Coronary artery (tissue), 2 donors: ENCODE data around the gene VPS37C.

Source experiments
- DNase-seq: peaks from one replicate; pipeline ENCODE4 v3.0.0-alpha.2; 2017; ENCODE audit warnings: low spot score
- H3K27ac ChIP-seq, 2 donors: fragments of 200-600 bp; sonication (generic); one replicate each; pipeline ENCODE4 v1.5.1; 2016 to 2019
- H3K4me3 ChIP-seq: fragments of 200-600 bp; sonication (generic); 2 replicates; pipeline ENCODE4 v1.5.1; 2016; ENCODE audit warnings: mild to moderate bottlenecking, moderate library complexity
- TF ChIP-seq, protein P1 (sequence below): fragments of 200-600 bp; sonication (generic); IDR thresholded peaks from one replicate; pipeline ENCODE4 v1.5.1; 2019; ENCODE audit warnings: antibody characterized with exemption

Gene VPS37C

DNA sequence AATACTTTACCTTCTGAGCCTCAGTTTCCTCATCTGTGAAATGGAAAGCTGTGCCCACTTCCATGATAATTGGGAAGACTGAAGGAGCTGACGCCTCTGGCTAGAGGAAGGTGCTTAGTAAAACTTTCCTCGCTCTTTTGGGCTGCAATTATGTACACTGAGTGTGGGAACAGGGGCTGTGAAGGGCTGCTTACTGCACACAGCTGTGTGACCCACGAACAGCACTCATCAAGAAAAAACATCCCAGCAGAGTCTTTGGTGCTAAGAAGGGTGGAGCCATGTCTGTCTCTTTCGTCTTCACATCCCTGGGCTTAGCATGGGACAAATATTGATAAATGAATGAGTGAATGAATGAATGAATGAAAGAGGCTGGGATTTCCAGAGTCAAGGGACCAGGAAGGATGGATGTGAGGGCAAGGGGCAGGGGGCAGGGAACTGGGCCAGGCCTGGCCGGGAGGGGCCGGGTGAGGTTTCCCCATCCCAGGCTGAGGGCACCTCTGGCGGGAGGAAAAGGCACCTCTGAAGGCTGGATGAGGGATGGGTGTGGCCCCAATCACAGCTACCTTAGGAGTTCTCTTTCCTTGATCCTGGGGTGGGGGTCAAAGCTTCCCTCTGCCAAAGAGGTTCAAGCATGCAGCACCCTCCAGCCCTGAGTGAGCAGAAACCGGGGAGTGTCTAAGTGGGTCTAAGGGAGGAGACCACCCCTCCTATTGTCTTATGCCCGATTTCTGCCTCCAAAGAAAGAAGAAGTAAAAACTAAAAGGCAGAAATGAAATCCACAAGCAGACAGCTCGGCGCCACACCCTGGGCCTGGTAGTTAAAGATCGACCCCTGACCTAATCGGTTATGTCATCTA lies 68.1 kb downstream of the VPS37C start:
- Histone ChIP-seq H3K4me3 (no peak overlapping the region), H3K27ac (no peak overlapping the region)
- TF ChIP-seq, protein P1, sequence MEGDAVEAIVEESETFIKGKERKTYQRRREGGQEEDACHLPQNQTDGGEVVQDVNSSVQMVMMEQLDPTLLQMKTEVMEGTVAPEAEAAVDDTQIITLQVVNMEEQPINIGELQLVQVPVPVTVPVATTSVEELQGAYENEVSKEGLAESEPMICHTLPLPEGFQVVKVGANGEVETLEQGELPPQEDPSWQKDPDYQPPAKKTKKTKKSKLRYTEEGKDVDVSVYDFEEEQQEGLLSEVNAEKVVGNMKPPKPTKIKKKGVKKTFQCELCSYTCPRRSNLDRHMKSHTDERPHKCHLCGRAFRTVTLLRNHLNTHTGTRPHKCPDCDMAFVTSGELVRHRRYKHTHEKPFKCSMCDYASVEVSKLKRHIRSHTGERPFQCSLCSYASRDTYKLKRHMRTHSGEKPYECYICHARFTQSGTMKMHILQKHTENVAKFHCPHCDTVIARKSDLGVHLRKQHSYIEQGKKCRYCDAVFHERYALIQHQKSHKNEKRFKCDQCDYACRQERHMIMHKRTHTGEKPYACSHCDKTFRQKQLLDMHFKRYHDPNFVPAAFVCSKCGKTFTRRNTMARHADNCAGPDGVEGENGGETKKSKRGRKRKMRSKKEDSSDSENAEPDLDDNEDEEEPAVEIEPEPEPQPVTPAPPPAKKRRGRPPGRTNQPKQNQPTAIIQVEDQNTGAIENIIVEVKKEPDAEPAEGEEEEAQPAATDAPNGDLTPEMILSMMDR = no peak
- DNase-seq = peak; percentile 57

DNA sequence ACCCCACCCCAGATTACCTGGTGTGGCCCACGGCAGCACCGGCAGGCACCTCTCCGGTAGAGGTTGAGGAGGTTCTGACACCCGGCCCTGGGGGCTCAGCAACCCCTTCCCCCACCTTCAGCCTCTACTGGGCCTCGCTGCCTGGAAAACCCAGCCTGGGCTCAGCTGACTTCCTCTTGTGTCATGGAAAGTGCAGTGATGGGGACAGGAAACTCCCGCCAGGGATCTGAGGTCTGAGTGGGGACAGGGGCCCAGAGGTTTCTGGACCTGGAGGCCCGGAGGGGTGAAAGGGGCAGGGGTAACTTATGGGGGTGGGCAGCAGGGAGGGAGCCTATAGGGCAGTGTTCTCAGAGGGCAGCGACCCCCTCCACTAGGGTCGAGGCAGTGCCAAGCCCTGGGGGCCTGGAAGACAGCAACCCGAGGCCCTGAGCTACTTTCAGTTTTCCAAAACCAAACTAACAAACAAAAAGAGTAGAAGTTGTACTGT lies 68.9 kb downstream of the VPS37C start:
- H3K4me3 ChIP-seq = no peak overlapping the region

DNA sequence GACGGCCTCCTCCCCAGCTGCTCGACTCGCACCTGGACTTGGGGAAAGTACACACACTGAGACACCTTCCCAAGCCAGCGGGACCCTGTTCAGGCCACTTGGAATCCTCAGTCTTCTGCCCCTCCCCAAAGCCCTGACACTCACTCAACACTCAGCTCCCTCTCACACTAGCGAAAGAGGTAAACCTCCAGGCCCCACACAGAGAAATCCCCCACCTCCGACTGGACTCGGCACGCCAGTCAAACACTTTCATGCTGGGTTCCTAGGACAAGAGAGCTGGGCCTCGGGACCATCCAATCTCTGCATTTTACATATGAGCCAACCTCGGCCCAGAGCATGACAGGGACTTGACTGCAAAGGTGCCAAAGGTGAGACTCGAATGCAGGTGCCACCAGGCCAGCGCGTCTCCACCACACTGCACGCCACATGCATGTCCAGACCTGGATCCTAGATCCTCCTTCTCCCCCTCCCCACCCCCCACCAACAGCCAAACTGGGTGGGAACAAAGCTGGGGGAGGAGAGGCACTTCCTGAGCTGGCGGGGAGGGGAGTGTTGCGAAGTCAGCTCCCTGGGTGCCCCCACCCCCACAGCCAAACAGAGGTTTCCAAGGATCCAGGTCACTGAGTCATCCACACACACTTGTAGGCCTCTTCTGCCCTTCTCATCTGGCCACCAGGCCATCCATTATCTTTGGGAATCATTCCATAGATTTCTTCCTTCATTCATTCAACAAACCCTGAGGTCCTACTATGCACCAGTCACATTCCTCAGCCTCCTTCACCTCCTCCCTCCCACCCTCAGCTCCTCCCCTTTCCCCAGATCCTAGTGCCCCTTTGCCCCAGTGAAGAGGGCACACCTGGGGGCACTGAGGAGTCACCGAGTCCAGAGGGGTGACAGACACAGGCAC lies 69.6 kb downstream of the VPS37C start:
- Histone ChIP-seq H3K27ac (no peak overlapping the region), H3K4me3 (no peak overlapping the region)
- TF ChIP-seq, protein P1 = no peak
- no peak for DNase-seq

More for the DNA sequence above, 68.9 kb downstream of the VPS37C start:
- TF ChIP-seq, protein P1 = no peak
- H3K27ac ChIP-seq = no peak overlapping the region
- peak; percentile 45 for DNase-seq

DNA sequence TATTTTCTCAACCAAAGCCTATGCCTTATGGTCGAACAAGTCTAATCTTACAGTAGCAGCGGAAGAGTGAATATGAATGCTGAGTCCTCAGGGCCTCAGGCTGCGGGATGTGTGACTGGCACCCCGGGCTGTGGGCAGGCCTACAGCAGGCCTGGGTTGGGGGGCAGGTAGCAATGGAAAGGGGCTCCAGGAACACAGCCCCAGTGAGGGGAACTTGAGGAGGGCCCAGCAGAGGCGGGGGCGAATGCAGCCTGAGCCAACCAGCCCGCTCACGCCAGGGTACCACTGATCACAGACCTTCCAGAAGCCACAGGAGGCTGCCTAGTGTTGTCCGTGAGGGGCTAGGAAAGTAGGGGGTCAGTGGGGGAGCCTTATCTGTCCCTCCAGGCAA lies 70.2 kb downstream of the VPS37C start:
- TF ChIP-seq, protein P1 = no peak
- no peak for DNase-seq
- no peak overlapping the region for H3K4me3 ChIP-seq
- H3K27ac ChIP-seq = no peak overlapping the region

DNA sequence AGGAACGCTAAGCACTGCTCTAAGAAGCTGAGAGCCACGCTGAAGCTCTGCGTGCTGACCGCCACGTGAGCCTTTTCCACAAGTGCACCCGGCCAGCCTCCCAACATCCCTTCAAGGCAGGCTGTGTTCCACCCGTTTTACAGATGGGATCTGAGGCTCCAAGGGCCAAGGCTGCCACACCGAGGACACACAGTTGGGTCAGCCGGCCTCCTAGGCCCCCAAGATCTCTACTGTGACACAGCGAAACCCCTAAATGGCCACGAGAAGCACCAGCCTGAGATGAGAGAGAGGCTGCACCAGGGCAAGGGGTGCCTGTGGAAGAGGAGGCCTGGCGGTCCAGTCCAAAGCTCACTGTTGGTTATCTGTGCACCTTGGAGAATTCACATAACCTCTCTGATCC lies 70.7 kb downstream of the VPS37C start:
- TF ChIP-seq, protein P1 = no peak
- Histone ChIP-seq H3K27ac (no peak overlapping the region), H3K4me3 (no peak overlapping the region)
- DNase-seq = no peak

DNA sequence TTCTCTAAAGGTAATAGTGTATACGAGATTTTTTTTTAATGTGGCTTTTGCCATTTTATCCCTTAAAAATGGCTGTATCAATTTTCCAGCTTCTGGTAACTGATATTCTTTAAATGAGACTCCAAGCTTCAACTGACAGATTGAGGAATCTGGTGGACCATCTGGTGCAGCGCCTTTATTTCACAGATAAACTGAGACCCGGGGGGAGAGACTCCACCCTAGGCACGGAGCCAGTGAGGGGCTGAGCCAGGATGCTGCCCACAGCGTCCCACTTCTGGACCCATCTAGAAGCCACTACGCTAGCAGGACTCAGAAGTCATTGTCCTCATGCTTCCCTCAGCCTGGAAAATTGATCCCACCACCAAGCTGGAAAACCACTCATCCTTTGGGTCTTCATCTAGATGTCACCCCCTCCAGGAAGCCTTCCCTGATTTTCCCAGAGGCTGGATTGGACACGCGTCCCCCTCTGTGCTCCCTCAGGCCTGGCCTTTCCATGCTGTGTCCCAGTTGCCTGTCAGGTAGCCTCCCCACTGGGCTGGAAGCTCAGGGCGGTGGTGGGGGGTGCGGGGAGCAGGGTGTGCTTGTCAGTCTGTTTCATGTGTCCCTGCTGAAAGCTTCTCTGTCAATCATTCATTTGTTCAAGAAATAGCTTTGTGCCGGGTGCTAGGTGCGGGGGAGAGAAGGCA lies 71.3 kb downstream of the VPS37C start:
- Histone ChIP-seq H3K27ac (no peak overlapping the region), H3K4me3 (no peak overlapping the region)
- TF ChIP-seq, protein P1 = no peak
- DNase-seq = peak; percentile 54
